ENCODE data around the gene CWC27.

CWC27 gene

GRCh38 chr5:64768358-64769312, at the start of gene CWC27, which contains the start of gene SREK1IP1:
TSS of gene CWC27 (plus strand) at chr5:64768930. CDS start at chr5:64769147, 217 bp downstream.
TSS of gene SREK1IP1 (minus strand) at chr5:64768691. CDS start at chr5:64768517, 174 bp downstream.
- peak; percentile 91 for DNase-seq

- DNase-seq = no peak
These were observed 46.1 kb upstream of the CWC27 start for GRCh38 chr5:64722588-64722987.

GRCh38 chr5:64727150-64727549, 41.6 kb upstream of the CWC27 start:
- no peak for DNase-seq

GRCh38 chr5:64742411-64742810, 26.3 kb upstream of the CWC27 start:
- DNase-seq = no peak

- no peak for DNase-seq
These were observed 25.9 kb upstream of the CWC27 start for GRCh38 chr5:64742821-64743220.

- no peak for DNase-seq
These were observed 23.8 kb upstream of the CWC27 start for GRCh38 chr5:64744914-64745313.

GRCh38 chr5:64746446-64746845, 22.3 kb upstream of the CWC27 start:
- no peak for DNase-seq

GRCh38 chr5:64749385-64749784, 19.3 kb upstream of the CWC27 start:
- DNase-seq = no peak

- DNase-seq = no peak
These were observed 14.7 kb upstream of the CWC27 start for GRCh38 chr5:64754066-64754465.

GRCh38 chr5:64758901-64759300, 9.8 kb upstream of the CWC27 start:
- no peak for DNase-seq

GRCh38 chr5:64759960-64760660, 8.6 kb upstream of the CWC27 start:
- no peak for DNase-seq

GRCh38 chr5:64763948-64764503, 4.7 kb upstream of the CWC27 start:
- no peak for DNase-seq

GRCh38 chr5:64765804-64766504, 2.8 kb upstream of the CWC27 start:
- DNase-seq = no peak

- DNase-seq = no peak
These were observed 1.8 kb upstream of the CWC27 start for GRCh38 chr5:64766941-64767340.

- no peak for DNase-seq
These were observed 772 bp upstream of the CWC27 start for GRCh38 chr5:64767959-64768357.

GRCh38 chr5:64769855-64770254, 1.1 kb downstream of the CWC27 start:
- DNase-seq = no peak

- no peak for DNase-seq
These were observed 3.0 kb downstream of the CWC27 start for GRCh38 chr5:64771736-64772135.

- DNase-seq = no peak
These were observed 4.8 kb downstream of the CWC27 start for GRCh38 chr5:64773533-64773932.

GRCh38 chr5:64775291-64775690, 6.6 kb downstream of the CWC27 start:
- DNase-seq = no peak

GRCh38 chr5:64784451-64785025, 15.8 kb downstream of the CWC27 start:
- DNase-seq = peak; percentile 76

GRCh38 chr5:64786372-64786771, 17.6 kb downstream of the CWC27 start:
- DNase-seq = no peak

- no peak for DNase-seq
These were observed 19.4 kb downstream of the CWC27 start for GRCh38 chr5:64788156-64788555.

- DNase-seq = no peak
These were observed 20.7 kb downstream of the CWC27 start for GRCh38 chr5:64789457-64789856.
